HepG2 (cell line): Measurements from ENCODE around the gene CLDN4. TPM values are rescaled to one million over a fixed set of nuclear protein-coding genes. Genes with fewer than 3 reads are reported as not detected.

ENCODE experiments used
- HOXA5 ChIP-seq: sonication (generic); formaldehyde crosslinking; IDR thresholded peaks from 2 replicates; pipeline ENCODE4 v1.4.0; 2020; ENCODE audit warnings: missing genetic modification reagents
- HOXA9 ChIP-seq: sonication (generic); formaldehyde crosslinking; IDR thresholded peaks from 2 replicates; pipeline ENCODE4 v1.8.1; 2022; ENCODE audit warnings: missing genetic modification reagents, mild to moderate bottlenecking, moderate library complexity, borderline replicate concordance
- KDM4B ChIP-seq: sonication (generic); formaldehyde crosslinking; IDR thresholded peaks from 2 replicates; pipeline ENCODE4 v1.4.0; 2020; ENCODE audit warnings: missing genetic modification reagents
- MAZ ChIP-seq, 2 experiments: sonication (generic) in 1 of 2; formaldehyde crosslinking in 1 of 2; IDR thresholded peaks; 2 replicates each; pipeline versions ENCODE4 v1.5.0 to v1.6.1; 2012 to 2020; ENCODE audit warnings: low read depth in 2 of 2, mild to moderate bottlenecking in 2 of 2, borderline replicate concordance in 1 of 2, improper control_type of control experiment in 1 of 2, low read length in 1 of 2, missing genetic modification reagents in 1 of 2, moderate library complexity in 1 of 2
- MBD4 ChIP-seq: IDR thresholded peaks from 2 replicates; pipeline ENCODE4 v1.6.1; 2012; ENCODE audit warnings: low read length, inconsistent platforms, borderline replicate concordance
- MLLT10 ChIP-seq: sonication (generic); formaldehyde crosslinking; IDR thresholded peaks from 2 replicates; pipeline ENCODE4 v1.4.0; 2020; ENCODE audit warnings: missing genetic modification reagents
- NCOA5 ChIP-seq: sonication (generic); formaldehyde crosslinking; IDR thresholded peaks from 2 replicates; pipeline ENCODE4 v1.4.0; 2020; ENCODE audit warnings: missing genetic modification reagents
- NPAS2 ChIP-seq: sonication (generic); formaldehyde crosslinking; IDR thresholded peaks from 2 replicates; pipeline ENCODE4 v1.8.0; 2022; ENCODE audit warnings: mild to moderate bottlenecking, missing genetic modification reagents, borderline replicate concordance
- RCOR2 ChIP-seq: IDR thresholded peaks from 2 replicates; pipeline ENCODE4 v1.6.1; 2016; ENCODE audit warnings: missing biosample characterization, missing genetic modification reagents
- RXRB ChIP-seq: IDR thresholded peaks from 2 replicates; pipeline ENCODE4 v1.6.1; 2016; ENCODE audit warnings: borderline replicate concordance, missing genetic modification reagents, missing compliant biosample characterization
- TFE3 ChIP-seq: IDR thresholded peaks from 2 replicates; pipeline ENCODE4 v1.6.1; 2016
- THAP9 ChIP-seq: sonication (generic); formaldehyde crosslinking; IDR thresholded peaks from 2 replicates; pipeline ENCODE4; 2020; ENCODE audit warnings: missing genetic modification reagents, mild to moderate bottlenecking, borderline replicate concordance
- YEATS4 ChIP-seq: sonication (generic); formaldehyde crosslinking; IDR thresholded peaks from 2 replicates; pipeline ENCODE4 v1.4.0; 2020; ENCODE audit warnings: missing genetic modification reagents, borderline replicate concordance
- ZHX2 ChIP-seq, 2 experiments: sonication (generic) in 1 of 2; formaldehyde crosslinking in 1 of 2; IDR thresholded peaks; 2 replicates each; pipeline versions ENCODE4 v1.6.1 to v1.9.0; 2014 to 2022; ENCODE audit warnings: antibody characterized with exemption in 1 of 2, borderline replicate concordance in 1 of 2, inconsistent platforms in 1 of 2, low read depth in 1 of 2, missing genetic modification reagents in 1 of 2
- ZNF503 ChIP-seq: sonication (generic); formaldehyde crosslinking; IDR thresholded peaks from 2 replicates; pipeline ENCODE4 v1.4.0; 2020; ENCODE audit warnings: missing genetic modification reagents
- ZNF766 ChIP-seq: sonication (generic); formaldehyde crosslinking; IDR thresholded peaks from 2 replicates; pipeline ENCODE4 v1.5.0; 2020; ENCODE audit warnings: missing genetic modification reagents, borderline replicate concordance
- ZNF768 ChIP-seq: sonication (generic); formaldehyde crosslinking; IDR thresholded peaks from 2 replicates; pipeline ENCODE4 v1.4.0; 2020; ENCODE audit warnings: missing genetic modification reagents
- polyA plus RNA-seq, 8 experiments: library from polyadenylated mRNA; depleted of rRNA in 3 of 8; stranded (reverse) in 7 of 8; unstranded in 1 of 8; fragments of >200 nt; fragmentation: Illumina TruSeq in 4 of 8; extraction: Trizol in 4 of 8; gene quantifications; 2 replicates each; pipeline versions ENCODE4 v1.2.1 to v1.2.3, GENCODE V29; 2011 to 2016; ENCODE audit warnings: low read depth in 4 of 8, missing spikeins in 1 of 8, mixed read lengths in 1 of 8; ENCODE audit not compliant: insufficient read depth in 1 of 8
- total RNA-seq, 5 experiments: library from RNA; depleted of rRNA; stranded (reverse); fragments of >200 nt; fragmentation: Illumina TruSeq; extraction: Trizol; gene quantifications; 2 replicates each; pipeline ENCODE4 v1.2.3, GENCODE V29; 2016; ENCODE audit warnings: low read depth in 1 of 5

CLDN4 gene
- total and polyA plus RNA-seq, 2 of the 13 experiments (the other 11 are each of a cell fraction or from before 2014, with no cell fraction given) = 28.2 to 35.7 TPM

GRCh38 chr7:73870041-73870492, 39.3 kb downstream of the CLDN4 start (continued):
- TF ChIP-seq ZHX2 (IDR thresholded peaks at IDR 0.05; ENCODE audit: low read depth) (peak; percentile 58; the same call in 1 of the 2 replicates), ZHX2 (CRISPR knock-in tag; IDR thresholded peaks at IDR 0.05; ENCODE audit: borderline replicate concordance) (no peak), HOXA5 (CRISPR knock-in tag) (no peak), MAZ (IDR thresholded peaks at IDR 0.05; ENCODE audit: borderline replicate concordance, low read depth, low read length) (no peak), MAZ (CRISPR knock-in tag; IDR thresholded peaks at IDR 0.05; ENCODE audit: low read depth) (0 out of 2 replicates have a peak, but pooled peaks have one; percentile 54), ZNF503 (CRISPR knock-in tag) (no peak), ZNF766 (CRISPR knock-in tag) (no peak), NPAS2 (CRISPR knock-in tag) (no peak), ZNF768 (CRISPR knock-in tag) (0 out of 2 replicates have a peak, but pooled peaks have one; percentile 21), THAP9 (CRISPR knock-in tag) (no peak), NCOA5 (no peak), RCOR2 (CRISPR knock-in tag) (peak; percentile 66; the same call in 1 of the 2 replicates), TFE3 (CRISPR knock-in tag) (0 out of 2 replicates have a peak, but pooled peaks have one; percentile 21), MLLT10 (no peak), YEATS4 (CRISPR knock-in tag) (no peak), KDM4B (CRISPR knock-in tag) (no peak), HOXA9 (CRISPR knock-in tag) (no peak), MBD4 (no peak), RXRB (peak; percentile 95)
